ENCODE data around the gene SALL3. TPM values are rescaled to one million over a fixed set of nuclear protein-coding genes. Genes with fewer than 3 reads are reported as not detected.

Gene SALL3
- total and polyA plus RNA-seq, 2 of the 13 experiments (the other 11 are each of a cell fraction or from before 2014, with no cell fraction given) = not detected

- Histone ChIP-seq H3K27ac (ENCODE audit: extremely low read length, insufficient read depth, low read length) (no peak overlapping the region), H2AFZ (ENCODE audit: low read length) (no peak overlapping the region), H3K4me1 (ENCODE audit: insufficient read depth, low read length) (peaks cover 8% of the 10 kb centered on the region), H4K20me1 (ENCODE audit: insufficient read depth, low read length) (no peaks in the 10 kb centered on the region), H3K36me3 (replicated peaks in 1 of 2; ENCODE audit: control insufficient read depth in 1 of 2, insufficient read depth in 2 of 2, low read length in 2 of 2) (no peaks in the 10 kb centered on the region), H3K4me3 (replicated peaks in 1 of 3; ENCODE audit: insufficient read depth in 1 of 3, low read depth in 2 of 3, low read length in 3 of 3) (no peak overlapping the region), H3K27me3 (ENCODE audit: control insufficient read depth in 1 of 2, insufficient read depth in 2 of 2, low read length in 2 of 2) (peaks cover 4 to 27% of the 10 kb centered on the region in 2 experiments; a peak in 3 of 5 replicates), H3K4me2 (ENCODE audit: low read depth, low read length) (no peak overlapping the region), H3K79me2 (ENCODE audit: insufficient read depth, low read length) (no peaks in the 10 kb centered on the region), H3K9ac (ENCODE audit: insufficient read depth, low read depth, low read length) (no peak overlapping the region), H3K9me3 (ENCODE audit: low read length) (no peaks in the 10 kb centered on the region)
- ATAC-seq = no peak
- WGBS (ENCODE audit: low lambda C conversion rate) = 70% methylated on average over 29 of the region's 36 CpGs
- ChIA-PET POLR2A (no interaction called here), CTCF (ENCODE audit: low intra/inter-chr PET ratio, low total read pairs) (no interaction called here)
- peak; percentile 57; the same call in 1 of the 2 replicates for TF ChIP-seq RAD51 (IDR thresholded peaks at IDR 0.05; ENCODE audit: borderline replicate concordance)
- TF ChIP-seq ZNF331 (CRISPR knock-in tag; IDR thresholded peaks at IDR 0.05) = no peak
- peak; percentile 58; the same call in 1 of the 2 replicates for TF ChIP-seq USF2 (IDR thresholded peaks at IDR 0.05; ENCODE audit: low read depth, low read length)
- TF ChIP-seq USF2 (CRISPR knock-in tag; IDR thresholded peaks at IDR 0.05; ENCODE audit: borderline replicate concordance) = no peak
- TF ChIP-seq ZXDC (CRISPR knock-in tag; IDR thresholded peaks at IDR 0.05) = no peak
- TF ChIP-seq FOSL2 (CRISPR knock-in tag; IDR thresholded peaks at IDR 0.05) = 0 out of 2 replicates have a peak, but pooled peaks have one; percentile 12
- TF ChIP-seq NFE2L2 (IDR thresholded peaks at IDR 0.05; ENCODE audit: low read length) = no peak
- TF ChIP-seq CREB1 (IDR thresholded peaks at IDR 0.05) = 0 out of 2 replicates have a peak, but pooled peaks have one; percentile 34
- TF ChIP-seq CREB1 (CRISPR knock-in tag; IDR thresholded peaks at IDR 0.05) = no peak
- FAIRE-seq = no peak
- intact Hi-C loops (cut with micrococcal nuclease; ENCODE audit: unreplicated experiment) (no loop called here), in situ Hi-C loops (cut with HindIII; ENCODE audit: extremely low pct_ligation_motif_present, low pct_unique_long_range_greater_than_20kb) (no loop called here)
- no peak for DNase-seq (ENCODE audit: low spot score)
- BruUV-seq (replicated peaks) = no TSS peak
Observed at GRCh38 chr18:79047556-79048244, 68.1 kb downstream of the SALL3 start.
